Esophagus (tissue), 2 donors: ENCODE results near the gene SLC12A3. TPM values are rescaled to one million over a fixed set of nuclear protein-coding genes. Genes with fewer than 3 reads are reported as not detected.

ENCODE experiments used
- H3K27ac ChIP-seq, 2 donors: one replicate each; pipeline ENCODE4 v1.5.1; 2013; ENCODE audit warnings: low read depth in 2 of 2, mild to moderate bottlenecking in 2 of 2, inconsistent platforms in 1 of 2, low read length in 1 of 2, moderate library complexity in 1 of 2
- H3K27me3 ChIP-seq, 2 donors: one replicate each; pipeline ENCODE4 v1.6.1; 2013; ENCODE audit warnings: low read length in 2 of 2, control low read depth in 1 of 2, mild to moderate bottlenecking in 1 of 2; ENCODE audit not compliant: insufficient read depth in 2 of 2, control insufficient read depth in 1 of 2
- H3K36me3 ChIP-seq, 2 donors: one replicate each; pipeline ENCODE4 v1.6.1; 2013; ENCODE audit warnings: low read length in 1 of 2; ENCODE audit not compliant: control insufficient read depth in 2 of 2, insufficient read depth in 2 of 2
- H3K4me1 ChIP-seq, 2 donors: one replicate each; pipeline ENCODE4 v1.6.1; 2013; ENCODE audit warnings: low read length in 1 of 2; ENCODE audit not compliant: control insufficient read depth in 2 of 2, insufficient read depth in 2 of 2
- H3K4me3 ChIP-seq, 2 donors: one replicate each; pipeline ENCODE4 v1.5.1; 2013; ENCODE audit warnings: low read length in 2 of 2, mild to moderate bottlenecking in 2 of 2, low read depth in 1 of 2, moderate library complexity in 1 of 2
- H3K9me3 ChIP-seq, 2 donors: one replicate each; pipeline ENCODE4 v1.6.1; 2013; ENCODE audit warnings: mild to moderate bottlenecking in 2 of 2, low read depth in 1 of 2, low read length in 1 of 2, moderate library complexity in 1 of 2; ENCODE audit not compliant: control insufficient read depth in 2 of 2, insufficient read depth in 1 of 2
- WGBS, 2 donors: extraction: QIAGEN DNeasy Blood & Tissue Kit; methylation state at CpG; one replicate each; pipeline ENCODE4 v1.1.7; 2013; 5-methylcytosine and 5-hydroxymethylcytosine counted together
- polyA plus RNA-seq, 2 donors: library from polyadenylated mRNA; stranded (reverse); fragments of 200-250 nt; gene quantifications; one replicate each; pipeline ENCODE4 v1.2.3, GENCODE V29; 2013
- donor health status: healthy with polysubstance abuse.
- donor health status: Bipolar disorder and iron deficiency.

Gene SLC12A3
- polyA plus RNA-seq, 2 donors, result 0.04 to 0.06 TPM

- 56 to 63% methylated on average over 4 of the region's 4 CpGs for WGBS, 2 donors
- H3K4me1 ChIP-seq, result no peaks in the 10 kb centered on the region
- no peaks in the 10 kb centered on the region for H3K36me3 ChIP-seq
- no peaks in the 10 kb centered on the region for H3K27me3 ChIP-seq
- no peak overlapping the region for H3K27ac ChIP-seq
- no peak overlapping the region for H3K4me3 ChIP-seq
- H3K9me3 ChIP-seq, result no peaks in the 10 kb centered on the region
These were observed 91.7 kb downstream of the SLC12A3 start for GRCh38 chr16:56956756-56957155.

GRCh38 chr16:56960681-56961281, 95.8 kb downstream of the SLC12A3 start:
- Histone ChIP-seq H3K27me3 (no peaks in the 10 kb centered on the region), H3K27ac (no peak overlapping the region), H3K9me3 (no peaks in the 10 kb centered on the region), H3K36me3 (no peaks in the 10 kb centered on the region), H3K4me3 (no peak overlapping the region), H3K4me1 (peaks cover 0 to 4% of the 10 kb centered on the region in 2 donors)
- WGBS, 2 donors, result 71 to 77% methylated on average over 13 of the region's 13 CpGs

- H3K4me1 ChIP-seq, result peaks cover 0 to 4% of the 10 kb centered on the region in 2 donors
- H3K4me3 ChIP-seq, result no peak overlapping the region
- WGBS, 2 donors, result 64 to 72% methylated on average over 3 of the region's 3 CpGs
- H3K36me3 ChIP-seq, result no peaks in the 10 kb centered on the region
- H3K27me3 ChIP-seq, result no peaks in the 10 kb centered on the region
- no peak overlapping the region for H3K27ac ChIP-seq
- no peaks in the 10 kb centered on the region for H3K9me3 ChIP-seq
These were observed 96.4 kb downstream of the SLC12A3 start for GRCh38 chr16:56961386-56961785.

- Histone ChIP-seq H3K27ac (no peak within 1 kb of the TSS), H3K4me3 (no peak within 1 kb of the TSS), H3K9me3 (no peaks in the 10 kb centered on the region), H3K27me3 (no peaks in the 10 kb centered on the region), H3K4me1 (peaks cover 0 to 4% of the 10 kb centered on the region in 2 donors), H3K36me3 (no peaks in the 10 kb centered on the region)
- 81% methylated on average over 12 of the region's 12 CpGs for WGBS, 2 donors
These were observed 96.9 kb downstream of the SLC12A3 start, which contains the start of gene CETP for GRCh38 chr16:56961851-56962281. Gene CETP, plus strand, starts transcription at chr16:56961950. Its CDS starts 30 bp downstream, at chr16:56961980.

- no peak overlapping the region for H3K4me3 ChIP-seq
- H3K9me3 ChIP-seq, result no peaks in the 10 kb centered on the region
- H3K4me1 ChIP-seq, result peaks cover 0 to 4% of the 10 kb centered on the region in 2 donors
- 44 to 52% methylated on average over 30 of the region's 30 CpGs for WGBS, 2 donors
- no peaks in the 10 kb centered on the region for H3K36me3 ChIP-seq
- no peak overlapping the region for H3K27ac ChIP-seq
- no peaks in the 10 kb centered on the region for H3K27me3 ChIP-seq
These were observed 99.5 kb downstream of the SLC12A3 start for GRCh38 chr16:56964243-56965148.

Other genes with a start within 250 kb of the SLC12A3 start
- 100 to 1,000 TPM; 232 to 268 TPM for gene MT1E, start 239.4 kb upstream of the SLC12A3 start, polyA plus RNA-seq
- 1 to 10 TPM; 4.0 to 9.1 TPM for gene MT1M, start 232.5 kb upstream of the SLC12A3 start, polyA plus RNA-seq
- 10 to 100 TPM in 1 of 2 donors, 1 to 10 TPM in 1; 9.8 to 10.3 TPM for gene MT1A, start 226.5 kb upstream of the SLC12A3 start, polyA plus RNA-seq
- gene MT1B, start 213.3 kb upstream of the SLC12A3 start, polyA plus RNA-seq, result under 1 TPM in 1 of 2 donors, not detected in 1; 0.68 TPM
- gene MT1F, start 207.2 kb upstream of the SLC12A3 start, polyA plus RNA-seq, result 10 to 100 TPM; 11.0 to 11.2 TPM
- 100 to 1,000 TPM; 459 to 751 TPM for gene MT1G, start 197.1 kb upstream of the SLC12A3 start, polyA plus RNA-seq
- 10 to 100 TPM; 32.9 to 63.3 TPM for gene MT1H, start 195.4 kb upstream of the SLC12A3 start, polyA plus RNA-seq
- 1,000 to 10,000 TPM; 1,462 to 1,505 TPM for gene MT1X, start 182.7 kb upstream of the SLC12A3 start, polyA plus RNA-seq
- 10 to 100 TPM; 36.0 to 38.0 TPM for gene NUP93, start 135.1 kb upstream of the SLC12A3 start, polyA plus RNA-seq
- gene HERPUD1, start 66.9 kb downstream of the SLC12A3 start, polyA plus RNA-seq, result 10 to 100 TPM; 25.6 to 45.4 TPM
- gene CETP, start 96.7 kb downstream of the SLC12A3 start, polyA plus RNA-seq, result under 1 TPM in 1 of 2 donors, not detected in 1; 0.06 TPM
- 10 to 100 TPM; 11.3 to 21.7 TPM for gene NLRC5, start 124.3 kb downstream of the SLC12A3 start, polyA plus RNA-seq
- gene CPNE2, start 227.4 kb downstream of the SLC12A3 start, polyA plus RNA-seq, result 10 to 100 TPM; 18.3 to 24.5 TPM